Activated CD4-positive, alpha-beta memory T cell treated with anti-CD3 and anti-CD28 coated beads, Interleukin-2, amount 10 ng/mL, durations not matched to agents 7 days and 5 days (primary cell): ENCODE measurements around the gene PAXX. TPM values are rescaled to one million over a fixed set of nuclear protein-coding genes. Genes with fewer than 3 reads are reported as not detected.
A peak's percentile ranks its signal among the peaks of the same experiment; 100 is the strongest.

Experiments used
- CTCF ChIA-PET: fragments of 350-600 bp; sonication (Branson Sonifier 250); formaldehyde crosslinking; loops from one replicate; lab custom pipeline; 2021; ENCODE audit warnings: antibody characterized with exemption, inconsistent platforms; lab: Charles Lee
- POLR2A ChIA-PET: fragments of 350-600 bp; sonication (Branson Sonifier 250); formaldehyde crosslinking; loops from one replicate; lab custom pipeline; 2021; ENCODE audit warnings: antibody characterized with exemption; lab: Charles Lee
- DNase-seq: peaks from one replicate; pipeline ENCODE4 v3.0.0-alpha.2; 2020
- H3K27ac Mint-ChIP-seq: one replicate; pipeline ENCODE4 v1.8.0; 2021; ENCODE audit warnings: mild to moderate bottlenecking, mixed read lengths
- H3K27me3 Mint-ChIP-seq: one replicate; pipeline ENCODE4 v1.8.0; 2021; ENCODE audit warnings: mixed read lengths
- H3K36me3 Mint-ChIP-seq: one replicate; pipeline ENCODE4 v1.8.0; 2021; ENCODE audit warnings: low read depth, mixed read lengths
- H3K4me1 Mint-ChIP-seq: one replicate; pipeline ENCODE4 v1.8.0; 2021; ENCODE audit warnings: mixed read lengths
- H3K4me3 Mint-ChIP-seq: one replicate; pipeline ENCODE4 v1.8.0; 2021; ENCODE audit warnings: mild to moderate bottlenecking, mixed read lengths
- H3K9me3 Mint-ChIP-seq: one replicate; pipeline ENCODE4 v1.8.0; 2021; ENCODE audit warnings: mixed read lengths
- total RNA-seq, 2 experiments: library from RNA; stranded (reverse); gene quantifications; one replicate each; pipeline ENCODE4 v1.2.3, GENCODE V29; 2021

PAXX gene
- total RNA-seq, 2 experiments from 2014 or later: 64.4 to 68.5 TPM

DNA sequence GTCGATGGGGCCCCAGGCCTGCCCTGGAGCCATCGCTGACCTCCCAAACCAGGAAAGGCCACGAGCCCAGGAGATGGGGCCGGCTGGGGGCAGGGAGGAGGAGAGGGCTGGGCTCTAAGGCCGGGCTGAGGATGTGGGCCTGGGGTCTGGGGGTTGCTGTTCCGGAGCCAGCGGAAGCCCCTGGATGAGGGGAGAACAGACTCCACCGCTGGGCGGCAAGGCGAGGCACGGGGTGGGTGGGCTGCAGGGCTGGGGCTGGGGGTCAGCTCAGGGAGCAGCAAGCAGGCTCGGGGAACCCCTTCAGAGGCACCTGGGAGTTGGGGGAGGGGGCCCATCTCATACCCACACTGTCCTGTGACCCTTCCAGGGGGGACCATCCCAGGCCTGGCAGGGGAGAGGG, 28.5 kb upstream of the PAXX start:
- DNase-seq: no peak
- Mint-ChIP-seq H3K36me3 (no peaks in the 10 kb centered on the region), H3K9me3 (no peaks in the 10 kb centered on the region), H3K4me3 (no peak overlapping the region), H3K27me3 (peaks cover 2% of the 10 kb centered on the region), H3K27ac (no peak overlapping the region), H3K4me1 (peaks cover 51% of the 10 kb centered on the region)
- ChIA-PET POLR2A (interaction anchor here (0.6 to 7.9 kb wide), 5 partner anchors 9 to 33 kb away, joined by 3 to 70 read pairs (median 4); partner anchors contain the start of genes CLIC3, FBXW5 and PTGDS), CTCF (interaction anchor here (1.2 kb wide), 1 partner anchor 12 kb away, joined by 7 read pairs; no protein-coding TSS in a partner anchor)

DNA sequence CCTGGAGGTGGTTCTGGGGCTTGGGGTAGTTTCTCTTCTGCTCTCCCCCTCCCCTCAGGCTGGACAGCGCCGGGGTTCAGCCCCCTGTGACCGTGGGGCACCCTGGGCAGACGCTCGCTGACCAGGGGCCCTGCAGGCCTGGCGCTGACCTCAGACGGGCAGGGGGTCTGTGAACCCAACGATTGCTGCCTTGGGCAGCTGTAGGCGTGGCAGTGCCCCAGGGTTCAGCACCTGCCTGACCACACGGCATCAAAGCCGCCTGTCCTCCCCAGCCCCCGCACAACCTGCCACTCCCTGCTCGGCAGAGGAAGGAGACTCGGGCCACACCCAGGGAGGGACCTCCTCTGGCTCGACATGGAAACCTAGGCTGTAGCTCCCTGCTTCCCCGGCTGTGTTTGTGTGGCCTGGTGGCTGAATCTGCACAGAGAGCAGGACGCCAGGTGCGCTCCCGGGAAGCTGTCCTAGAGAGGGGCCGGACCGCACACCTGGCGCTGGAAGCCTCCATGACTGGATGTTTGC, 28.0 kb upstream of the PAXX start:
- H3K27ac Mint-ChIP-seq: peak overlapping the region; percentile 66
- POLR2A ChIA-PET: interaction anchor here (0.6 to 7.9 kb wide), 6 partner anchors 10 to 35 kb away, joined by 3 to 70 read pairs (median 4); partner anchors contain the start of genes CLIC3, FBXW5 and PTGDS
- peak overlapping the region; percentile 4 for H3K4me3 Mint-ChIP-seq
- no peaks in the 10 kb centered on the region for H3K9me3 Mint-ChIP-seq
- no peak for DNase-seq
- peaks cover 49% of the 10 kb centered on the region for H3K4me1 Mint-ChIP-seq
- CTCF ChIA-PET: interaction anchor here (1.2 kb wide), 1 partner anchor 12 kb away, joined by 7 read pairs; no protein-coding TSS in a partner anchor
- no peaks in the 10 kb centered on the region for H3K36me3 Mint-ChIP-seq
- peaks cover 2% of the 10 kb centered on the region for H3K27me3 Mint-ChIP-seq

DNA sequence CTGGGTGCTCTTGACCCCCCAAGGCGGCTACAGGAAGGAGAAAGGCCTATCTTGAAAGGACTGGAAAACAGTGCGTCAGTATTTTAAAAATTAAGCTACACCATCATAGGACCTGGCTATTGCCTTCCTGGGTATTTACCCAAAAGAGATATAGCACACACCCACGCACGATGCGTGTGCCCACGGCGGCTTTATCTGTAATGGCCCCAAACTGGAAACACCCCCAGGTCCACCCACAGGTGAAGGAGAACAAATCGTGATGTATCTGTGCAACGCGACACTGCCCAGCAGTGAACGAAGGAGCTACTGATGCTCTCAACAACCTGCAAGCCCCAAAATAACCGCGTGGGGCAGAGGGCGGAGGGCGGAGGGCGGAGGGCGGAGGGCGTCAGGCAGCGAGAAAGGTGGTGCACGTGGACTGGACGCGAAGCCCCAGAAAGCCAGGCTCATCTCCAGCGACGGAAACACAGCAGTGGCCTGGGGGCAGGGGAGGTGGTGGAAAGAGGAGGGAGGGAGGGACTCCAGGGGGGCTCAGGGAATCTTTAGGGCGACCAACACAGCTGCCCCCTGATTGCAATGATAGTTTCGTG, 27.3 kb upstream of the PAXX start:
- Mint-ChIP-seq H3K9me3 (no peaks in the 10 kb centered on the region), H3K4me1 (peaks cover 48% of the 10 kb centered on the region), H3K4me3 (peak overlapping the region; percentile 4), H3K27me3 (peaks cover 2% of the 10 kb centered on the region), H3K36me3 (no peaks in the 10 kb centered on the region), H3K27ac (peak overlapping the region; percentile 66)
- DNase-seq: no peak
- CTCF ChIA-PET: interaction anchor here (0.7 to 2.0 kb wide), 4 partner anchors 11 to 156 kb away, joined by 3 to 9 read pairs (median 6); no protein-coding TSS in a partner anchor
- POLR2A ChIA-PET: interaction anchor here (0.6 to 7.9 kb wide), 7 partner anchors 10 to 237 kb away, joined by 3 to 70 read pairs (median 3); partner anchors contain the start of genes CLIC3, FBXW5 and PTGDS

DNA sequence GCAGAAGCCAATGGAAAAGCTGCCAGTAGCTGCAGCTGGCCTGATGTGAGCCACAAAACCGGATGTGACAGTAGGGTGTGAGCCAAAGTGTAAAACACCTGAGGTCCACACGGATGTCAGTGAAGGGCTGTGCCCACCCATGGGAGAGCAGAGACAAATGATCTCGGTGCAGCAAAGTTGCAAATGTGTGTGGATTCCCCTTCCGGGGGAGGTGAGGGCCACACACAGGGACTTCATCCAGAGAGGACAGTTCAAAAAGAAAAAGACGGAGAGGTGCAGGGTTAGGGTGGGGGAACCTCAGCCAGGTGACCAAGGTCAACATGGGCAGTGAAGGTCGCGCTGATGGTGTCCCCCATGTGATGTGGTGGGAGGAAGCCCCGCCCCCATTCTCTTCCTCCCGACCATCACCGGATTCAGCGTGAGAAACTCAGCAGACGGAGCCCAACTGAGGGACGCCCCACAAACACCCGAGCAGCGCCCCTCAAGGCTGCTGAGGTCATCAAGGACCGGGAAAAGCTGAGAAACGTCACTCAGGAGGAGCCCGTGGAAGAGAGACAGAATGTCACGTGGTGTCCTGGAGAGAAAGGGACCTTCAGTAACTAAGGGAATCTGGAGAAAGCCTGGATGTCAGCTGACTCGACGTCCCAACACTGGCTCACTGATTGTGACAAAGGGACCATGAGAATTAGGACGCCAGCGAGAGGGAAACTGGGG, 26.3 kb upstream of the PAXX start:
- no peaks in the 10 kb centered on the region for H3K36me3 Mint-ChIP-seq
- peak overlapping the region; percentile 93 for H3K27ac Mint-ChIP-seq
- no peaks in the 10 kb centered on the region for H3K9me3 Mint-ChIP-seq
- CTCF ChIA-PET: interaction anchor here (0.6 to 2.5 kb wide), 8 partner anchors 10 to 238 kb away, joined by 3 to 10 read pairs (median 3); no protein-coding TSS in a partner anchor
- POLR2A ChIA-PET: interaction anchor here (0.6 to 7.9 kb wide), 5 partner anchors 9 to 80 kb away, joined by 3 to 70 read pairs (median 5); partner anchors contain the start of genes FBXW5 and PTGDS
- peak; percentile 65 for DNase-seq
- peak overlapping the region; percentile 55 for H3K4me3 Mint-ChIP-seq
- peaks cover 2% of the 10 kb centered on the region for H3K27me3 Mint-ChIP-seq
- H3K4me1 Mint-ChIP-seq: peaks cover 41% of the 10 kb centered on the region

DNA sequence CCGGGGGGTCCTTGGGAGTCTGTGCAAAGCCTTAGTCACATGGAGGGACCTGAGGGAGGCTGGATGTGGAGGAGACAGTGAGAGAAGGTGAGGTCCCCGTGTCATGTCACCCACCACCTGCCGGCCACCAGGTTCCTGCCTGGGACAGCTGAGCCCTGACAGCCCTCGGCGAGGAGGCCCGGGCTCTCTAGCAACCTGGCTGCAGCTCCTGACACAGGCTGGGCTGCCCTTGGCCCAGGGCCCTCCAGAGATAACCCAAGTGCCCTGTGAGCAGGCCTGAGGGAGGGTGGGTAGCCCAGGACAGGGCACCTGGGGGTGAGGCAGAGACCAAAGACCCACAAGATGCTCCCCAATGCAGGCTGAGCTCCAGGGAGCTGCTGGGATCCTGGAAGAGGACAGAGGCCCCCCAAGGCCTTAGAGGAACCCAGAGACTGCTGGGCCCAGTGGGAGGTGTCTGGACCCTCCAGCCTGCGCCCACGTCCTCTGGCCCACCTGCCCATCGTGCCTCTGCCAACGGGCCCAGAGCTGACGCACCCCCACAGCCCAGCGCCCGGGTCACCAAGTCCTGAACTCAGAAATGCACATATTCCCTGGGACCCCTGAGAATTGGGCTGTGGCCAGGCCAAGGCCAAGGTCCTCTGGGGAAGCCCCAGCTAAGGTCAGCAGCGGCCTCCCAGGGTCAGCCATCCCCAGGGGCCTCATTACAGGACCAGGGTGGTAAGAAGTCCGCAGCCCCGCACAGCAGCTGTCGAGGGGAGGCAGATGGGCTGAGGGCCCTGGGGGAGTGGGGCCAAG, 23.7 kb upstream of the PAXX start:
- ChIA-PET POLR2A (interaction anchor here (0.5 to 1.2 kb wide), 2 partner anchors 14 to 54 kb away, joined by 3 read pairs; no protein-coding TSS in a partner anchor), CTCF (interaction anchor here (1.0 kb wide), 1 partner anchor 178 kb away, joined by 3 read pairs; the partner anchor contains the start of gene TMEM141)
- H3K4me1 Mint-ChIP-seq: peaks cover 22% of the 10 kb centered on the region
- DNase-seq: no peak
- peaks cover 2% of the 10 kb centered on the region for H3K27me3 Mint-ChIP-seq
- no peaks in the 10 kb centered on the region for H3K36me3 Mint-ChIP-seq
- no peak overlapping the region for H3K27ac Mint-ChIP-seq
- no peaks in the 10 kb centered on the region for H3K9me3 Mint-ChIP-seq
- H3K4me3 Mint-ChIP-seq: no peak overlapping the region

DNA sequence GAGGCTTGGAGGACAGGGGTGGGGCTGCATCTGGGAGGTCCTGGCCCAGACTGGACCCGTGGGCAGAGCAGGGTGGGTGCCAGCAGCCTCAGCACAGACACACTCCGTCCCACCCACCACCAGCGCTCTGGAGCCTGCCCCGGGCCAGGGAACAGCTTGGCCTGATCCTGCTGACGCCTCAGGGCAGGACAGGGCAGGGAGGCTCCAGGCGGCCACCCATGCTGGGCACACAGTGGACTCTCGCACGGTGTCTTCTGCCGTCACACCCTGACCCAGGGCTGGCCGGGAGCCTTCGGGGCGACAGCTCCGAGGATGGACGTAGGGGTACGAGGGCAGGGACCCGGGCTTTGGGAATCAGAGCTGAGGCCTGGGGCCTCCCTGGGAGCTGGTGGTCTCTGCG, 23.1 kb upstream of the PAXX start:
- POLR2A ChIA-PET: interaction anchor here (1.2 kb wide), 1 partner anchor 14 kb away, joined by 3 read pairs; no protein-coding TSS in a partner anchor
- Mint-ChIP-seq H3K36me3 (no peaks in the 10 kb centered on the region), H3K9me3 (no peaks in the 10 kb centered on the region), H3K4me3 (no peak overlapping the region), H3K27me3 (peaks cover 2% of the 10 kb centered on the region), H3K27ac (no peak overlapping the region), H3K4me1 (peaks cover 26% of the 10 kb centered on the region)
- DNase-seq: no peak
- CTCF ChIA-PET: no interaction called here

DNA sequence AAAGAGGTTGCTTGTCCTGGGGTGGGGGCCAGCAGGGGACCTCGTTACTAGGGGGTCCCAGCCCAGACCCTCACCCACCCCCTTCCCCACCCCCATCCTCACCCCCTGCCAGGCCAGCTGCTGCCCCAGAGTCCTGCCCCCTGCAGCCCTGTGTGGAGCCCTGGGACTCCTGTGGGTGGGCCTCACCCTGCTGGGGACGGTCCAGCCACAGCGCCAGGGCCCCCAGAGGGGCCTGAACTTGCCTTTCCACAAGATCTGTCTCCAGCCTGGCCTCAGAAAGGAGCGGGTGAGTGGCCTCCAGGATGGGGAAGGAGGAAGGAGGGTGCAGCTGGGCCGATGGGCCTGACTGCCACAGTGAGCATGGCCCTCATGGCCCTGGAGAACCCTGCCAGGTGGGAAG, 22.4 kb upstream of the PAXX start:
- H3K27ac Mint-ChIP-seq: no peak overlapping the region
- no peaks in the 10 kb centered on the region for H3K36me3 Mint-ChIP-seq
- POLR2A ChIA-PET: interaction anchor here (1.5 kb wide), 1 partner anchor 22 kb away, joined by 3 read pairs; no protein-coding TSS in a partner anchor
- no peak for DNase-seq
- peaks cover 2% of the 10 kb centered on the region for H3K27me3 Mint-ChIP-seq
- no peaks in the 10 kb centered on the region for H3K9me3 Mint-ChIP-seq
- peaks cover 26% of the 10 kb centered on the region for H3K4me1 Mint-ChIP-seq
- CTCF ChIA-PET: interaction anchor here (0.6 kb wide), 1 partner anchor 8 kb away, joined by 3 read pairs; no protein-coding TSS in a partner anchor
- H3K4me3 Mint-ChIP-seq: no peak overlapping the region

DNA sequence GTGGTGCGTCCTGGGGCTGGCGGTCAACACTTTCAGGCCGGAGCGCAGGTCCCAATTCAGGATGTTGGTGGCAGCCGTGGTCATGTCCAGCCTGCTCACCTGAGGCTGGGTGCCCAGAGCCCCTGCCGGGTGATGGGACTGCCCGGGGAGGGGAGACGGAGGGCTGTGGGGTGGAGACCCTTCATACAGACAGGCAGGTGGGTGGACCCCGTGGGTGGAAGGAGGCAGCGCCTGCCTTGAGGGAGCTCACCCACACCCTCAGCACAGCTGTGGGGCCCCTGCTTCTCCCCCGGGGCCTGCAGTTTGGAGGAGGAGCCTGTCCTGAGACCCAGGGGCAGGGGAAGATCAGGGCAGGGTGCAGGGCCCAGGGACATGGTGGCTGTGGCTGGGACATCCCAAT, 21.9 kb upstream of the PAXX start:
- Mint-ChIP-seq H3K9me3 (no peaks in the 10 kb centered on the region), H3K4me3 (no peak overlapping the region), H3K36me3 (no peaks in the 10 kb centered on the region), H3K27ac (no peak overlapping the region), H3K4me1 (peaks cover 30% of the 10 kb centered on the region), H3K27me3 (peaks cover 2% of the 10 kb centered on the region)
- CTCF ChIA-PET: no interaction called here
- POLR2A ChIA-PET: interaction anchor here (1.5 kb wide), 1 partner anchor 21 kb away, joined by 3 read pairs; no protein-coding TSS in a partner anchor
- DNase-seq: no peak

DNA sequence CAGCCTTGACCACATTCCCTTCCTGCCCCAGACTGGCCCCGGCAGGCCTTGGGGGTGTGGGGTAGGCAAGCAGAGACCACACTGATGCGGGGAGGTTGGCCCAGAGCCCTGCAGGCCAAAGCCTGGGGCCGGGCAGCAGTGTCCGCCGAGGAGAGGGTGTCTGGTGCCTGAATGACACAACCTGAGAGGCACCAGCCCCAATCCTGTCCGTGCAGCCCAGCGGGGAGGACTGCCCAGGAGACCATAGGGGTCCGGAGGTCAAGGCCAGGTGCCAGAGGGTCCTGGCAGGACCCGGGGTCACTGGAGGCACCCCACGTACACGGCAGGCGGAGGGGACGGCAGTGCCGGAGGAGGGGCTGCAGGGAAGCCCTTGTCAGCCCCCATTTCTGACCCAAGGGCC, 20.5 kb upstream of the PAXX start:
- ChIA-PET CTCF (interaction anchor here (1.0 kb wide), 1 partner anchor 58 kb away, joined by 3 read pairs; no protein-coding TSS in a partner anchor), POLR2A (no interaction called here)
- H3K27ac Mint-ChIP-seq: no peak overlapping the region
- H3K4me1 Mint-ChIP-seq: peaks cover 31% of the 10 kb centered on the region
- no peak for DNase-seq
- H3K27me3 Mint-ChIP-seq: peaks cover 1% of the 10 kb centered on the region
- no peaks in the 10 kb centered on the region for H3K9me3 Mint-ChIP-seq
- no peak overlapping the region for H3K4me3 Mint-ChIP-seq
- H3K36me3 Mint-ChIP-seq: no peaks in the 10 kb centered on the region

DNA sequence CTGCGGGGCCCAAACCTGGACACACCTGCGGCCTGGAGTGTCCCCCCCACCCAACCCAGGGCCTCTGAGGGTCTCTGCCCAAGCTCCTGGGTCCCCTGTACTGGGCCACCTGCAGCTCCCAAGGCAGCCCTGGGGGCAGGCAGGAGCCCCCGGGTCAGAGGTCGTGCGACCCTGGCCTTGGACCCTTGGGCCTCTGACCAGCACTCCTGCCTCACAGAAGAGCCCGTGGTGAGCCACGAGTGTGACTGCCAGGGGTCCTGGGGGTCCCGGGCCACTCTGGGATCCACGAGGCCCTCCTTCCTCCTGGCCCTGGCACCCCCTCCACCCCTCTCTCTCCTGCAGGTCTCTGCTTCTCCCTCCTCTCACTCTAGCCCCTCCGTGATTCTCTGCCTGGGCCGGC, 19.9 kb upstream of the PAXX start:
- Mint-ChIP-seq H3K4me3 (no peak overlapping the region), H3K9me3 (no peaks in the 10 kb centered on the region), H3K36me3 (no peaks in the 10 kb centered on the region), H3K27ac (no peak overlapping the region), H3K27me3 (peaks cover 1% of the 10 kb centered on the region), H3K4me1 (peaks cover 32% of the 10 kb centered on the region)
- ChIA-PET CTCF (interaction anchor here (1.0 kb wide), 1 partner anchor 57 kb away, joined by 3 read pairs; no protein-coding TSS in a partner anchor), POLR2A (no interaction called here)
- DNase-seq: no peak

DNA sequence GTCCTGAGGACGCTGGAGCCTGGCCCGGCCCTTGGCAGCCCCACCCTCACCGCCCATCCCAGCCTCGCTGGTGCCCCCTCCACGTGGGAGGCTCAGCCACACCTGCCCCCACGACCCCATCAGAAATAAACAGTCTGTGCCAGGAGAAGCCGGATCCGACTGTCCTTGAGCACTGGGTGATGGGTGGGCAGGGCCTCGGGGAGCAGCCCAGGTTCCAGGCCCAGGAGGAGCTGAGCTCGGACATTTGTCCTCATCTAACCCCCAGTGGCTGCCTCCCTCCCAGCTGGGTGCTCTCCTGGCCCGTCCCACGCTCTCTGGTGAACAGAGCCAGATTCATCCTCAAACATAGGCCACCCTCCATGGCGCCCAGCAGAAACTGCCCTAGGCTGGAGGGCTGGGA, 19.5 kb upstream of the PAXX start:
- Mint-ChIP-seq H3K9me3 (no peaks in the 10 kb centered on the region), H3K4me1 (peaks cover 33% of the 10 kb centered on the region), H3K36me3 (no peaks in the 10 kb centered on the region), H3K27me3 (peaks cover 1% of the 10 kb centered on the region), H3K27ac (no peak overlapping the region), H3K4me3 (no peak overlapping the region)
- ChIA-PET CTCF (interaction anchor here (1.0 kb wide), 1 partner anchor 57 kb away, joined by 3 read pairs; no protein-coding TSS in a partner anchor), POLR2A (no interaction called here)
- DNase-seq: no peak
